GM21825 (cell line): Measurements from ENCODE around the gene BAIAP2L1.

Experiments used
- ATAC-seq: cut with Tn5 transposase; IDR thresholded peaks from one replicate; pipeline ENCODE4 v1.9.1; 2021; ENCODE audit warnings: mild to moderate bottlenecking, moderate library complexity; ENCODE audit not compliant: unreplicated experiment

The BAIAP2L1 gene

DNA sequence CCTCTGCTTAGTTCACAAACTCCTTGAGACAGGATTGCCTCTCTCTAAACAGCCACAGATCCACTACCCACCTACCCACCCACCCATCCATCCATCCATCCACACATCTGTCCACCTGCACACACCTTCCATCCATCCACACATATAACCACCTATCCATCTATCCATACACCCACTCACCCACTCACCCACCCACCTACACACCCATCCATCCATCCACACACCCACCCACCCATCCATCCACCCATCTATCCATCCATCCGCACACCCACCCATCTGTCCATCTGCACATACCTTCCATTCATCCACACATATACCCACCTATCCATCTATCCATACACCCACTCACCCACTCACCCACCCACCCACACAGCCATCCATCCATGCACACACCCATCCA, 158.5 kb downstream of the BAIAP2L1 start:
- no peak for ATAC-seq

DNA sequence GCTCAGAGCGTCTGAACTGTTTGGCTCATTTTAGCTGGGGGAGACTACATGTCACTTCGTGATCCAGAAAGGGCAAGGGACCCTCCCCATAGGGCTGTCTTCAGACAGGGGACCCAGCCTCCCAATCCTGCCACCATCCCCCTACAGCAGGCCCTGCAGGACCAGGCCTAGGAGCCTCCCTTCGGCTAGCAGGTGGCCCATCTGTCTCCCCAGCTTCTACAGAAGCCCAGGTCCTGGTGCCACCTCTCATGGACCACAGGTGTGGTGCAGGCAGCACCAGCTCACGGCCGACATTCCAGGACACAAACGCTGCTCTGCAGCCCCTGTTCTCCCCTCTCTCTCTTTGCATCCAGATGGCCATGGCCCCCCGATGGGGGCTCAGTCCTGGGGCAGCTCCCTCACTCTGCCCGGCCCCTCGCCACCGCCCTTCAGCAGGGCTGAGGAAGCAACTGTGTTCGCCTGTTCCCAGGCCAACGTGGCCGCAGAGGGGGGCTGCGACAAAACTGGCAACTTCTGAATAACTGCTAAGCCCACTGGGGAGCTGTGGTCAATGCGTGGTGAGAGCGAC, 159.1 kb downstream of the BAIAP2L1 start:
- no peak for ATAC-seq
